Measurements from ENCODE around the gene HRH1.
"Not testable (repeated sequence)": the region's sequence is repeated elsewhere in the genome, so short reads cannot be mapped to it uniquely, and the experiment has no call there.

HRH1 gene

DNA sequence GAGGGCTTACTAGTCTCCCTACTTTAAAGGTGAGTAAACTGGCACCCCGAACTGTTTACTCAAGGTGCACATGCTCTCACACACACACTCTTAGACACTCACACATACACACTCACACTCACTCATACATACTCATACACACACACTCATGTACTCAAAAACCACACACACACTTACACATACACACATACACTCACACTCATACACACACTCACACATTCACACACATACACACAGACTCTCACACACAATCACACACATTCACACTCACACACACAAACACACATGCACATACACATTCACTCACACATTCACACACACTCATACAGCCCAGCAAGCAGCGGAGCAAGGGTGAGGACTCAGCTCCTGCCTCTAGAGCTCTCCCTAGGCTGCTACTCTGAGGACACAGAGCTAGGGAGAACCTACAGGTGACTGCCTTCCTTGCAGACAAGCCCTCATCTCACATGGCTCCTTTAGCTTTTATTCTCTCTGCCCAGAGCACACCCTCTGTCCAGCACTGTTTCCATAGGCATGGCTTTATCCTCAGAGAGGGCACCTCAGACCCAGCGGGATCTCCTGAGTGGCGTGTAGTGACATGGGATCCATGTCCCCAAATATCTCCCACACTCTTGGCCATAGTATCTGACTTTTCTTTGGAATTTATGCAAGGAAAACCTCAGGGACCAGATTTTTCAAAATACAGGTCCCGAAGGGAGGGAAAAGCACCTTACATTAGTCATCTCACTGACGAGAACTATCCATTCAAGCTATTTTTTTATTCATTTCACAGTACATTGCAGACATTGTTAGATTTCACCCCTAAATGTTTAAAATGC, 91.8 kb downstream of the HRH1 start:
- no peak for DNase-seq

DNA sequence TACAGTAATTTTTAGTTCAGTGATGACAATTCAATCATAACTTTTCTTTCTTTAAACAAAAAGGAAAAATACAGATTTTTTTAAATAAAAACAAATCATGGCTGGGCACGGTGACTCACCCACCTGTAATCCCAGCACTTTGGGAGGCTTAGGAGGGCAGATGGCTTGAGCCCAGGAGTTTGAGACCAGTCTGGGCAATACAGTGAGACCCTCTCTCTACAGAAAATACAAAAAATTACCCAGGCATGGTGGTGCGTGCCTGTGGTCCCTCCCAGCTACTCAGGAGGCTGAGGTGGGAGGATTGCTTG, 92.3 kb downstream of the HRH1 start:
- DNase-seq: no peak

DNA sequence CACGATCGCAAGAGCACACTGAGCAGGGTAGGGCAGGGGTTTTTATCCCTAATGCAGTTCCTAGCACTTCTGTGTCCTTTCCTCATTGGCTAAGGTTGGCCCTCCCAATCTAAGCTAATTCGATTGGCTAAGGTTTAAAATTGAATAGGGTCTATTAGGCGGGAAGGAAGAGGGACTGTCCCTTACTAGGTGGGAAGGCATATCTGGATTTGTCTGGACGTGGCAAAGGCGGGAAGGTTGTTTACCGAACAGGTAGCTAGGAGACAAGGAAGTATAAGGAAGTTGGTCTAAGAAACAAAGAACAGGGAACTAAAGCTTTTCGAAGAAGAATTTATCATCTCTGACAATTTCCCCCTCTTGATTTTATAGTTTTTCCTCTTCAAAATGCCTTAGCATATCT, 93.1 kb downstream of the HRH1 start:
- no peak for DNase-seq

DNA sequence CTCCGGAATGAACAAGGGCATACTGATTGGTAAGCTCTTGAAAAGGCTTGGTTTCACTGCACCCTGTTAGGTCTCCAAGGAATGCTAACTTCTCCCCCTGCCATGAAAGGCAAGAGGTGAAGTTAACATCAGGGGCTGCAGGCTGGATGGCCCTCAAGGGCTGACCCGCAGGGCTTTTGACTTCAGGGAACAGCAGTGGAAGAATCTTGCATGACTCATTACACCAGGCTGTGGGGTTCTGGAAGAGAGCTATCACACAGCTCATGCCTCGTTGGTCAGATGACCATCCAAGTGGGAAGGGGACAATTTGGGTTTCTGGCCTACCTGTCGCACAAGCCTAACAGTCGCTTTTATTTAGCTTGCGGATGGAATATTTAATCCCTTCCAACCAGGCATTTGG, 94.3 kb downstream of the HRH1 start:
- DNase-seq: no peak

DNA sequence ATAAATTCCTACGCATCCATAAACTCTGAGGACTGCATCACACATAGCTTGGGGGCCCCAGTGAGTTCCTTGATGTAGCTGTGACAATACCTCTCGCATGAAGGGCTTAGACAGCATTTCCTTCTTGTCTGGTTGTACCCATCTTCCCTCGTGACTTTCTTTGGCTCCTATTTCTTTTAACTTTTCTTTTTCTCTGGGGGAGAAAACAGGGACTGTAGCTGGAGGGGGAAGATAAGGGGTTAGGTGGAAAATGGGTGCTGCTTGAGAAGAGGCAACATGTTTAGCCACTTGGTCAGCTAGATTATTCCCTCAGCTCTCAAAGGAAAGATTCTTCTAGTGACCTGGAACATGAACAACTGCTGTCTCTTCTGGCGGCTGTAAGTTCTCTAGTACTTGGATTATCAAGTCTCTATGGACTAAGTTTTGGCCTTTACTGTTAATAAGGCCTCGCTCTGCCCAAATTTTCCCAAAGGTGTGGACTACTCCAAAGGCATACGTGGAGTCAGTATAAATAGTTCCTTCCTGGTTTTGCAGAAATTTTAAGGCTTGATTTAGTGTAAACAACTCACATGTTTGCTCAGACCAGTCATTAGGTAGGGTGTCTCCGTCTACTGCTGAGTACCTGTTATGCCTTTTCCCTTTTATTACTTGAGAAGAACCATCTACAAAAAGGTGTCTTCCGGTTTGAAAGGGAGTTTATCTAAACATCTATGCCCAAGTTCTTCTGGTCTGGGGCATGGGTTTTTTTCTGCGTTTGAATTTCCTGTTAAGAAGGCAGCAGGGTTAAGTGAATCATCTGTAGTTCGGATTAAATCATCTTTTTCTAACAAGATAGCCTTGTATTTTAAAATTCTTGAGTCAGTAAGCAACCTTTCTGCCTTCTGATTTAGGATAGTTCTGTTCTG, 96.9 kb downstream of the HRH1 start:
- no peak for DNase-seq

DNA sequence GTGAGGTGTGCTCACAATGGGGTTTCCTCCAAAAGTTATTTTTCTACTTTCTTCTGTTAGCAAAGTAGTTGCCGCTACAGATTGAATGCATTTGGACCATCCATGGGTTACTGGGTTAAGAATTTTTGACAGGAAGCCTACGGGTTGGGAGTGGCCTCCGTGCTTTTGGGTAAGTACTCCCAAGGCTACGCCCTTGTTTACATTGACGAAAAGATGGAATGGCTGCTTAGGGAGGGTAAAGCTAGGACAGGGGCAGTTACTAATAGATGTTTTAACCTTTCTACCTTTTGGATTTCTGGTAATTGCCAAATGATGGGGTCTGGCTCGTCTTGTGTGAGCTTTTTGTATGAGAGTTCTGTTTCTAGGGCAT, 97.5 kb downstream of the HRH1 start:
- DNase-seq: no peak

DNA sequence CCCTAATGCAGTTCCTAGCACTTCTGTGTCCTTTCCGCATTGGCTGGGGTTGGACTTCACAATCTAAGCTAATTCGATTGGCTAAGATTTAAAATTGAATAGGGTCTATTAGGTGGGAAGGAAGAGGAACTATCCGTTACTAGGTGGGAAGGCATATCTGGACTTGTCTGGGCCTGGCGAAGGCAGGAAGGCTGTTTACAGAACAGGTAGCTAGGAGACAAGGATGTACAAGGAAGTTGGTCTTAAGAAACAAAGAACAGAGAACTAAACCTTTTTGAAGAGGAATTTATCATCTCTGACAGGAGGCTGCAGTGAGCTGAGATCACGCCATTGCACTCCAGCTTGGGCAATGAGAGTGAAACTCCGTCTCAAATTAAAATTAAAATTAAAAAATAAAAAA, 100.6 kb downstream of the HRH1 start:
- DNase-seq: no peak

DNA sequence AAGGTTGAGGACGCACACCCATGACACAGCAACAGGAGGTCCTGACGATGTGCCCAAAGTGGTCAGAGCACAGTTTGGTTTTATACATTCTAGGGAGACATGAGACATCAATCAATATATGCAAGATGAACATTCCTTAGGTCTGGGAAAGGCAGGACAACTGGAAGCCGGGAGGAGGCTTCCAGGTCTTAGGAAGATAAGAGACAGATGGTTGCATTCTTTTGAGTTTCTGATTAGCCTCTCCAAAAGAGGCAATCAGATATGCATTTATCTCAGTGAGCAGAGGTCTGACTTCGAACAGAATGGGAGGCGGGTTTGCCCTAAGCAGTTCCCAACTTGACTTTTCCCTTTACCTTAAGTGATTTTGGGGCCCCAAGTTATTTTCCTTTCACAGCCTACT, 101.2 kb downstream of the HRH1 start:
- not testable (repeated sequence) for DNase-seq

DNA sequence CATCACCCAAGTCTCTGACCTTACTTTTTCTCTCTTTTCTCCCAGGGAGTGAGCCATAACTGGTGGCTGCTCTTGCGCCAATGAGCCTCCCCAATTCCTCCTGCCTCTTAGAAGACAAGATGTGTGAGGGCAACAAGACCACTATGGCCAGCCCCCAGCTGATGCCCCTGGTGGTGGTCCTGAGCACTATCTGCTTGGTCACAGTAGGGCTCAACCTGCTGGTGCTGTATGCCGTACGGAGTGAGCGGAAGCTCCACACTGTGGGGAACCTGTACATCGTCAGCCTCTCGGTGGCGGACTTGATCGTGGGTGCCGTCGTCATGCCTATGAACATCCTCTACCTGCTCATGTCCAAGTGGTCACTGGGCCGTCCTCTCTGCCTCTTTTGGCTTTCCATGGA, 104.7 kb downstream of the HRH1 start:
- no peak for DNase-seq

DNA sequence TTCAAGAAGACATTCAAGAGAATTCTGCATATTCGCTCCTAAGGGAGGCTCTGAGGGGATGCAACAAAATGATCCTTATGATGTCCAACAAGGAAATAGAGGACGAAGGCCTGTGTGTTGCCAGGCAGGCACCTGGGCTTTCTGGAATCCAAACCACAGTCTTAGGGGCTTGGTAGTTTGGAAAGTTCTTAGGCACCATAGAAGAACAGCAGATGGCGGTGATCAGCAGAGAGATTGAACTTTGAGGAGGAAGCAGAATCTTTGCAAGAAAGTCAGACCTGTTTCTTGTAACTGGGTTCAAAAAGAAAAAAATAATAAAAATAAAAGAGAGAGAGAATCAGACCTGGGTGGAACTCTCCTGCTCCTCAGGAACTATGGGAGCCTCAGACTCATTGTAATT, 106.2 kb downstream of the HRH1 start:
- DNase-seq: no peak

DNA sequence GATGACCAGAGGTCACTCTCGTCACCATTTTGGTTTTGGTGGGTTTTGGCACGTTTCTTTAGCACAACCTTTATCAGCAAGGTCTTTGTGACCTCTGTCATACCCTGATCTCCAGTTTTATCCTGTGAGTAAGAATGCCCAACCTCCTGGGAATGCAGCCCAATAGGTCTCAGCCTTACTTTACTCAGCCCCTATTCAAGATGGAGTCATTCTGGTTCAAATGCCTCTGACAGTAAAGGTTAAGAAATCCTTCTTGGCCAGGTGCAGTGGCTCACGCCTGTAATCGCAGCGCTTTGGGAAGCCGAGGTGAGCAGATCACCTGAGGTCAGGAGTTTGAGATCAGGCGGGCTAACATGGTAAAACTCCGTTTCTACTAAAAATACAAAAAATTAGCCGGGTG, 114.7 kb downstream of the HRH1 start:
- DNase-seq: no peak

DNA sequence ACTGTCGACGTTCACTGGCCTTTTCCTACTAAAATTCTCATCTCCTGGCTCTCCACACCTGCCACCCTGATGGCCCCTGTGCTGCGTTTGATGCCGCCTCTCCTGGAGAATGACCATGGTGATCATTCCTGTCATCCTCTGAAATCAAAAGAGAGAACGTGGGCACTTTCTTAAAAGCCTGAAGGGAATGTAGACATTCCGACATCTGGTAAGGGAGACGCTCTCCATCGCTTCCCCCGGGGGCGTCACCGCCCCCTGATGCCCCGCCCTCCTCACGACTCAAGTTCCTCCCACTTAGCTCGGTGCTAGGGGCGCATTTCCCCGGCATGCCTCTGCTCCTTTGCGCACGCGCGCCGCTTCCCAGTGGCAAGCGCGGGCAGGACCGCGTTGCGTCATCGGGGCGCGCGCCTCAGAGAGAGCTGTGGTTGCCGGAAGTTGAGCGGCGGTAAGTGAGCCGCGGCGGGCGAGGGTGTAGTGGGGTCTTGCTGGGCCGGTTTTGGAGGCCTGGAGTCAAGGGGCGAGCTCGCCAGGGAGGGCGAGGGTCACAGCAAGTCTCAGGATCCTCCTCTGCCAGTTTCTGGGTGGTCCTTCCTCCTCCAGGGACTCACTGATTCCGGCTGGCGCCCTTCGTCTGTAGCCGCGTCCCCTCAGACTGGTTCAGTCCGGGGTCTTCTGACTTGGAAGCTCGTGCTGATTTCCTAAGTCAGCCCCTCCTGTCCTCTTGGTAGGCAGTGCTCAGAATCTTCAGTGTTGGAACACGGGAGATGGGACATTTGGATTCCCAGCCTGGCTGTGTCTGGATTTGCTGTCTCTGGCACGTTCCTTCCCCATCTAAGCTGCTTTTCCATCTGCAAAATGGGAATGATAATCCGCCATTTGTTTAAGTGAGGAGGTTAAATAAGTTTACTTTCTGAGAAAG, 118.0 kb downstream of the HRH1 start, which contains the start of gene ATG7:
TSS of gene ATG7 (plus strand) at position 412 of the 919 bp plus-strand sequence. CDS start 26,299 bp downstream, outside the sequence.
- DNase-seq: peak; percentile 69

DNA sequence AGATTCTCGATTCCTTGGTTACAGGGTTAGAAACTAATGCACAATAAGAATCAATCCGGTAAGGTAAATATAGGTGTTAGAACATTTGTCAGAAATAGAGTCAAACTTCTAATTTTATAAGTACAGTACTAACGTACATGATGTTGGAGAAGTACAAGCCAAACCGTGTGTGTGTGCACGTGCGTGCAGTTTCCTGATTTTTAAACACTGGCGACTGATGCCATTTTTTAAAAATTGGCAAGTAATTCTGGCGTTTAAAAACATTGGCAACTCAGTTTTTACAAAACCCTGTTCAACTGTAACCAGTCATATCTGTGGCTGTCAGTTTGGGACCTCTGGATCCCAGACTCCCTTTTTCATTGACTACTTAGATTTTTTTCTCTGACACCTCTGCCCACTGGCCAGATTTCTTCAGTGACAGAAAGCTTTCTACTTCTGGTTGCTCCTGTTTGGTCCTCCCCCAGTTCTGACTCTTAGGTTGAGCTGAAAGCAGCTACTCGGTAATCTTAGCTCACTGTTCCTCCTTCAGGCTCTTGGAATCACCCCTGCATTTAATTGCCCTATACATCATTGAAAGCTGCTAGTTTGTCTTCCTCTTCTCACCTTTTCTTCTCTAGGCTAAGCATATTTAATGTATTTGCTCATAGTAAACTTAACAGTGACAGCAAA, 118.7 kb downstream of the HRH1 start:
- DNase-seq: no peak

DNA sequence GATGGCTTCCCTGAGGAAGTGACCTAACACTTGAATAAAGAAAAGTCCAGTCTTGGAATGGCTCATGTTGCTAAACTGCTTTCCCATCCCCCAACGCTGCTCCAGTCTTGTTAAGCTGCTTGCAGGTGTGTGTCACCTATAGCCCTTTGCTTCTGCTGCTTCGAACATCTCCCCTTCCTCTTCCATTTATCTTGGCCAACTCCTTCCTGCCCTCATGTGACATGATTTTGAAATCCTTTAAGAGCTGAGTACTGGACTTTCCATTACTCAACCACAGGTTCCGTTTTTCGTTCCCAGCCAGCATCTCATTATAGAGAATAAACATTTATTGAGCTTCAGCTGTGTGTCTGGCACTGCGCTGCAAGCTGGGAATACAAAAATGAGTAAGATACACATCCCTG, 119.6 kb downstream of the HRH1 start:
- DNase-seq: no peak

DNA sequence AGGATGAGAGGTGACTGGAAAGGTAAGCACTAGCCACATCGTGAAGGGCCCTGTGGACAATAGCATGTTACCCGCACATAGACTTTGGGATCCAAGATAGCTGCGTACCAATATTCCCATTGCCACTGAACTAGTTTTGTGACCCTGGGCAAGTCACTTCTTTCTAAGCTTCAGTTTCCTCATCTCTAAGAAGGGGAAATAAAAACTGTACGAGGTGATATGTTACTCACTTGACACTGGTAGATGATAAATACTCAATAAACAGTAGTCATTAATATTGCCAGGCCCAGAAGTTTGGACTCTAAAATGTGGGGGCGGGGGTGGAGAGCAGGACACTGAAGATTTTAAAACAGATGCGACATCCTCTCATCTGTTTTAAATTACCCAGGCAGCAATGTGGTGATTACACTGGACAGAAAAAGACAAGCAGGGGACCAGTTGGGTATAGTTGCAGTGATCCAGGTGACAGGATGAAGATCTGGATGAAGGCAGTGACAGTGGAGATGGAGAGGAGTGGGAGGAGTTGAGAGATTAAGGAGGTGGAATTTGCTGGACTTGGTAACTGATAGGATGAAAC, 120.4 kb downstream of the HRH1 start:
- no peak for DNase-seq

DNA sequence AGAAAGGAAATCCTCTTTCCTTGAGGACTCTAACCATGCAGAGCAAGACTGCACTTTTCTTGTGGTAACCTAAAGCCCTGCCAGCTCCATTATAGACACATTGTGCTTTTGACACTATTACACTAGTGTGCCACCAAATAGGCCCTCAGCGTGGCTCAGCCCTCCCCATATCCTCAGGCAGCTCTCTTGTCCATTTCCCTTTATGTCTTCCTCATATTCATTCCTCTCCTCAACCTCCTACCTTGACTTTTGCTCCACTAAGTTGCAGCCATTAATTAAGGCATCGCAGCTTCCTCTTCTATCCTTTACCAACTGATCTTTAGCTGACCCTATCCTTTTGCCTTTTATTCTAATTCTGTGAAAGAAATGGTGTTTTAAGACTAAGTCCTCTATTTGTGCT, 121.6 kb downstream of the HRH1 start:
- no peak for DNase-seq

DNA sequence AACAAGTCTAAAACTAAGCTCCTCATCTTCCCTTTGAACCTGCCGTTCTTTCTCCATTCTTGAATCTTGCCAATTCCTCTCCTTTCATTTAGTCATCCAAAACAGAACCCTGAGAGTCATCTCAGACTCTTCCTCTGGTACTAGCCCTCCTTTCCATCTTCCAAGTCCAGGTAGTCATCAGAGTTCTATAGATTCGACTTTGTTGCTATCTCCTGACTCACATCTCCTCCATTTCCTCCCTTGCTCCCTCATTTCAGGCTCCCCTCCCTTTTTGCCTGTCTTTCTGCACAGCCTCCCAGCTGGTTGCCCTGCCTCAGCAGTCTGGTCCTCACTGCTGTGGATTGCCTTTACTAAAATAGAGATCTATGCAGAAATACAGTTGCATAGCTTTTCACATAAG, 122.6 kb downstream of the HRH1 start:
- no peak for DNase-seq

DNA sequence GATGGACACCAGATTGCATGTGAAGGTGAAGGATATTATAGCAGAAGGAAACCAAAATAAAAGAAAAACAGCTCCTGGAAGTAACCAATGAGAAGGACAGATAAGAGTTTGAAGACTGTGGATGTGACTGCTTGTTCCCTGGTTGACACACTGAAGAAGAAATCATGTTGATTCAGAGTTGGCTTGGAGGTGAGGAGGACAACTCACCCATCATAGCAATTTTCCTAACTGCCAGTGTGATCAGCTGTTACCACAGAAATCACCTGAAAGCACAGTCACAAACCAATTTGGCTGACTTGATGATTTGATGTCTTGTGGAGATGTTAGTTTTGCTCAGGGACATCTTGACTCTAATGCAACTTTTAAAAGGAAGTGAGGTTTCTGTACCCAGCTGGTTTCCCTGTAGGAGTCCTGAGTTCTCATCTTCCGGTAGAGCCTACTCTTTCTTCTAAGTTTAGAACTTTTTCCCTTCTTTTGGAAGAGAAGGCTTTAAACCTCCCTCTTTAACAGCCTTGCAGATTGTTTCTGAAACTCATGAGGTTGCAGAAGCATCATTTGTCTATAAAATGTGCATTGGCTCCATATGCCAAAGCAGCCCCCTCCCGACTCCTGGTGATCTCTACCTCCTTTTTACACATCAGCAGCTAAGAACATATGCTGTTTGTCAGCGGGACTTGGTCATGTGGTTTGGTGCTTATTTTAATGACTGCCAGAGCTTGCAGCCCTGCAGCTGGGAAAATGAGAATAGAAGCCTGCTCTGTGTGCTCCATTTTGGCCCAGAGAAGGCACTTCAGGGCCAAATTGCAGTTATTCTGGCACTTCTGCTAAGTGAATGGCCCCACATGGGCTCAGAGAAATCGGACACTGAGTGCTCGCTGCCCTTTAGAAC, 128.2 kb downstream of the HRH1 start:
- DNase-seq: no peak

DNA sequence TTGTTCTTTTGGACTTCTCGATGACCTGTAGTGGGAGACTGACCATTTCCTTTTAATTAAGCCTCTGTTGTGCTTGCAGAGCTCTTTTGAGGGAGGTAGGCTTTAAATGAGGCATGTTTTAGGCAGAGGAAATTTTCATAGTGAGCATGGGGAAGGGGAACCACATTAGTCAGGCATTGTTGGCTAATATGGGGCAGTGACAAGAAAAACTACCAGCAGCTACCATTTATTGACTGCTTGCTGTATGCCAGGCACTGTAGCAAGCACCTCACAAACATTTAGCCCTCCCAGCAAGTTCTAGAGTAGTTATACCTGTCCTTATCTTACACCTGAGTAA, 128.8 kb downstream of the HRH1 start:
- DNase-seq: no peak

DNA sequence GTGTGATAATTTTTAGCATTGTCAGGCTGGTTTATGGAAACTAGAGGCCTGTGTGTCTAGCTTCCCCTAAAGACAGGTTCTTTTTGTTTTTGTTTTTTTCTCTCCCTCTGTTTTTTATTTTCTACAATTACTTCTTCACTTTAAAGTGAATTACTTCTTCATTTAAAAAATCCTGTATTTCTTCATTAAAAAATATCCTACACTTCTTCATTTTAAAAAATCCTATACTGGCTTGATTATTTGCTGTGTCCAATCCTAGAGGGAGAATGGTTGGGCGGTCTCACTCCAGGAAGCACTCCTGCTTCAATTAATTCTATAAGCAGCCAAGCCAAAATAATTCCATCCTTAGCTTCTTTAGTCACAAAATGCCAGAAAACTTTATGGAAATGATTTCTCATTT, 129.7 kb downstream of the HRH1 start:
- no peak for DNase-seq

DNA sequence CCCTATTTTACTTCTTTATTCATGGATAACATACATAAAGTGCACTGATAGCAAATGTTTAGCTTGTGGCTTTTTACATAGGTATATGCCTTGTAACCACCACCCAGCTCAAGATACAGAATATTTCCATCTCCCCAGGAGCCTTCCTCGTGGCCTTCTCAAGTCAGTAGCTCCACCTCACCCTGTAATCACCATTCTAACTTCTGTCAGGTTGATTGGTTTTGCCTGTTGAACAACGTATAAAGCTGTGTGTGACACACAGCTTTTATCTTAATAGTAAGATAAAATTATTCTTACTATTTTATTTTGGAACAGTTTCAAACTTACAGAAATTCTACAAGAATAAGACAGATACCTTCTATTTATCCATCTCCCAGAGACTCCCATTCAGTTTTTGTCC, 131.2 kb downstream of the HRH1 start:
- DNase-seq: no peak

Data from DMS79 treated with DMSO at 0.1 percent for 48 hours (cell line).